HepG2 (cell line): Measurements from ENCODE around the gene CCDC174. TPM values are rescaled to one million over a fixed set of nuclear protein-coding genes. Genes with fewer than 3 reads are reported as not detected.

Source experiments
- ATAC-seq: fragments of 200-7000 bp; cut with Tn5 transposase; 3 replicates; pipeline ENCODE4 v1.9.1; 2020; ENCODE audit warnings: mild to moderate bottlenecking, moderate library complexity
- BruUV-seq: library from RNA; stranded (reverse); fragments of 400-500 nt; replicated peaks from 2 replicates; lab custom pipeline; 2021; lab: Mats Ljungman, UMichigan
- CTCF ChIA-PET: fragments of 300-600 bp; formaldehyde crosslinking; extraction: SDS; loops from one replicate; lab custom pipeline; 2021; ENCODE audit warnings: low total read pairs, inconsistent platforms, low intra/inter-chr PET ratio; lab: Yijun Ruan, JAX
- POLR2A ChIA-PET: fragments of 350-600 bp; sonication (Branson Sonifier 250); formaldehyde crosslinking; loops from one replicate; lab custom pipeline; 2020; ENCODE audit warnings: antibody characterized with exemption, inconsistent platforms; lab: Yijun Ruan, JAX
- DNase-seq: peaks from one replicate; pipeline ENCODE4 v3.0.0-alpha.2; 2015; ENCODE audit warnings: low spot score
- FAIRE-seq: peaks from 3 replicates; lab custom pipeline; 2011; peaks lifted over from hg19 to GRCh38; lab: Jason Lieb, UNC
- H2AFZ ChIP-seq: one replicate; pipeline ENCODE4 v1.6.1; 2011; ENCODE audit warnings: low read length, inconsistent platforms
- H3K27ac ChIP-seq: fragments of 300-600 bp; 3 replicates; pipeline ENCODE4 v1.8.0; 2011; ENCODE audit warnings: mixed run types, mild to moderate bottlenecking, mixed read lengths, low read length, inconsistent platforms; ENCODE audit not compliant: insufficient read depth; ENCODE audit errors: extremely low read length
- H3K27me3 ChIP-seq, 2 experiments: fragments of 200-600 bp in 1 of 2; 2 replicates in 1 of 2; 3 replicates in 1 of 2; pipeline versions ENCODE4 v1.6.0 to v1.8.0; 2011; ENCODE audit warnings: low read length in 2 of 2, mild to moderate bottlenecking in 2 of 2, moderate library complexity in 2 of 2, inconsistent platforms in 1 of 2; ENCODE audit not compliant: insufficient read depth in 2 of 2, control insufficient read depth in 1 of 2
- H3K36me3 ChIP-seq, 2 experiments: fragments of 200-600 bp in 1 of 2; replicated peaks in 1 of 2; 2 replicates in 1 of 2; 3 replicates in 1 of 2; pipeline versions ENCODE4 v1.5.1 to v1.8.0; 2011; ENCODE audit warnings: low read length in 2 of 2, inconsistent platforms in 1 of 2; ENCODE audit not compliant: insufficient read depth in 2 of 2, control insufficient read depth in 1 of 2
- H3K4me1 ChIP-seq: 2 replicates; pipeline ENCODE4 v1.5.1; 2012; ENCODE audit warnings: low read length, inconsistent platforms; ENCODE audit not compliant: insufficient read depth
- H3K4me2 ChIP-seq: 2 replicates; pipeline ENCODE4 v1.6.0; 2011; ENCODE audit warnings: low read depth, low read length, inconsistent platforms
- H3K4me3 ChIP-seq, 3 experiments: fragments of 200-600 bp in 1 of 3; sonication (generic), shearing (Covaris generic) in 1 of 3; replicated peaks in 1 of 3; 2 replicates each; pipeline ENCODE4 v1.5.1; 2011 to 2016; ENCODE audit warnings: low read length in 3 of 3, inconsistent platforms in 2 of 3, low read depth in 2 of 3, mild to moderate bottlenecking in 2 of 3, control low read depth in 1 of 3, mixed read lengths in 1 of 3; ENCODE audit not compliant: insufficient read depth in 1 of 3
- H3K79me2 ChIP-seq: one replicate; pipeline ENCODE4 v1.6.1; 2011; ENCODE audit warnings: low read length, inconsistent platforms; ENCODE audit not compliant: insufficient read depth
- H3K9ac ChIP-seq: 2 replicates; pipeline ENCODE4 v1.6.0; 2011; ENCODE audit warnings: mild to moderate bottlenecking, low read depth, low read length, inconsistent platforms; ENCODE audit not compliant: insufficient read depth
- H3K9me3 ChIP-seq: 2 replicates; pipeline ENCODE4 v1.5.1; 2012; ENCODE audit warnings: mild to moderate bottlenecking, low read length
- H4K20me1 ChIP-seq: 2 replicates; pipeline ENCODE4 v1.6.0; 2011; ENCODE audit warnings: inconsistent platforms, mild to moderate bottlenecking, low read length, moderate library complexity; ENCODE audit not compliant: insufficient read depth
- ATF7-NPFF ChIP-seq: sonication (generic); formaldehyde crosslinking; IDR thresholded peaks from 2 replicates; pipeline ENCODE4 v1.8.1; 2023; ENCODE audit warnings: mild to moderate bottlenecking, low read depth, missing genetic modification reagents, moderate library complexity
- CEBPG ChIP-seq: IDR thresholded peaks from 2 replicates; pipeline ENCODE4 v1.6.1; 2016
- EP300 ChIP-seq, 3 experiments: sonication (generic) in 1 of 3; formaldehyde crosslinking in 1 of 3; IDR thresholded peaks; 2 replicates each; pipeline versions ENCODE4 v1.5.1 to v1.6.1; 2011 to 2020; ENCODE audit warnings: low read depth in 2 of 3, low read length in 2 of 3, borderline replicate concordance in 1 of 3, improper control_type of control experiment in 1 of 3, mild to moderate bottlenecking in 1 of 3, missing genetic modification reagents in 1 of 3, moderate library complexity in 1 of 3
- FOXA1 ChIP-seq, 2 experiments: fragments of 450-650 bp in 1 of 2; sonication (generic) in 1 of 2; formaldehyde crosslinking in 1 of 2; IDR thresholded peaks; 2 replicates each; pipeline versions ENCODE4 v1.4.0 to v1.6.1; 2016 to 2020; ENCODE audit warnings: missing genetic modification reagents in 1 of 2
- GATAD2A ChIP-seq: IDR thresholded peaks from 2 replicates; pipeline ENCODE4 v1.6.1; 2016
- MAFG ChIP-seq: sonication (generic); formaldehyde crosslinking; IDR thresholded peaks from 2 replicates; pipeline ENCODE4 v1.5.1; 2020; ENCODE audit warnings: mild to moderate bottlenecking, missing genetic modification reagents
- NCOA2 ChIP-seq: sonication (generic); formaldehyde crosslinking; IDR thresholded peaks from 2 replicates; pipeline ENCODE4 v1.8.0; 2022; ENCODE audit warnings: inconsistent platforms
- RARA ChIP-seq: IDR thresholded peaks from 2 replicates; pipeline ENCODE4 v1.6.1; 2016; ENCODE audit warnings: missing genetic modification reagents, missing compliant biosample characterization
- SOX13 ChIP-seq, 3 experiments: fragments of 450-650 bp in 1 of 3; sonication (generic) in 1 of 3; formaldehyde crosslinking in 1 of 3; IDR thresholded peaks in 2 of 3; conservative IDR thresholded peaks in 1 of 3; 2 replicates each; pipeline versions ENCODE4 v1.5.0 to v1.6.1; 2016 to 2020; ENCODE audit warnings: antibody characterized with exemption in 1 of 3, mild to moderate bottlenecking in 1 of 3, missing compliant biosample characterization in 1 of 3, missing genetic modification reagents in 1 of 3, moderate library complexity in 1 of 3
- ZFY ChIP-seq: sonication (generic); formaldehyde crosslinking; IDR thresholded peaks from 2 replicates; pipeline ENCODE4 v1.4.0; 2020; ENCODE audit warnings: missing genetic modification reagents
- ZNF749 ChIP-seq: sonication (generic); formaldehyde crosslinking; IDR thresholded peaks from 2 replicates; pipeline ENCODE4 v1.8.0; 2022; ENCODE audit warnings: mild to moderate bottlenecking, missing genetic modification reagents, moderate library complexity, borderline replicate concordance
- WGBS: methylation state at CpG from one replicate; pipeline ENCODE4 v1.1.6; 2017; ENCODE audit warnings: low lambda C conversion rate; 5-methylcytosine and 5-hydroxymethylcytosine counted together
- in situ Hi-C: cut with HindIII; loops from 2 replicates; pipeline ENCODE4 v1.10.0; 2017; ENCODE audit warnings: low pct_unique_long_range_greater_than_20kb; ENCODE audit not compliant: extremely low pct_ligation_motif_present
- intact Hi-C: fragments of 100-400 bp; cut with micrococcal nuclease; formaldehyde crosslinking; loops from one replicate; pipeline ENCODE4 v1.10.0; 2022; ENCODE audit not compliant: unreplicated experiment
- polyA plus RNA-seq, 8 experiments: library from polyadenylated mRNA; depleted of rRNA in 3 of 8; stranded (reverse) in 7 of 8; unstranded in 1 of 8; fragments of >200 nt; fragmentation: Illumina TruSeq in 4 of 8; extraction: Trizol in 4 of 8; gene quantifications; 2 replicates each; pipeline versions ENCODE4 v1.2.1 to v1.2.3, GENCODE V29; 2011 to 2016; ENCODE audit warnings: low read depth in 4 of 8, missing spikeins in 1 of 8, mixed read lengths in 1 of 8; ENCODE audit not compliant: insufficient read depth in 1 of 8
- total RNA-seq, 5 experiments: library from RNA; depleted of rRNA; stranded (reverse); fragments of >200 nt; fragmentation: Illumina TruSeq; extraction: Trizol; gene quantifications; 2 replicates each; pipeline ENCODE4 v1.2.3, GENCODE V29; 2016; ENCODE audit warnings: low read depth in 1 of 5
- TF ChIP-seq, protein P1 (sequence below): IDR thresholded peaks from 2 replicates; pipeline ENCODE4 v1.4.0; 2020; ENCODE audit warnings: mild to moderate bottlenecking, missing genetic modification reagents
- TF ChIP-seq, protein P2 (sequence below): sonication (generic); formaldehyde crosslinking; IDR thresholded peaks from 2 replicates; pipeline ENCODE4 v1.4.0; 2020; ENCODE audit warnings: missing genetic modification reagents, mild to moderate bottlenecking, borderline replicate concordance
- TF ChIP-seq, protein P3 (sequence below): sonication (generic); formaldehyde crosslinking; IDR thresholded peaks from 2 replicates; pipeline ENCODE4 v1.5.0; 2020; ENCODE audit warnings: mild to moderate bottlenecking, missing genetic modification reagents

CCDC174 gene
- total and polyA plus RNA-seq, 2 of the 13 experiments (the other 11 are each of a cell fraction or from before 2014, with no cell fraction given), result 5.4 to 11.0 TPM

DNA sequence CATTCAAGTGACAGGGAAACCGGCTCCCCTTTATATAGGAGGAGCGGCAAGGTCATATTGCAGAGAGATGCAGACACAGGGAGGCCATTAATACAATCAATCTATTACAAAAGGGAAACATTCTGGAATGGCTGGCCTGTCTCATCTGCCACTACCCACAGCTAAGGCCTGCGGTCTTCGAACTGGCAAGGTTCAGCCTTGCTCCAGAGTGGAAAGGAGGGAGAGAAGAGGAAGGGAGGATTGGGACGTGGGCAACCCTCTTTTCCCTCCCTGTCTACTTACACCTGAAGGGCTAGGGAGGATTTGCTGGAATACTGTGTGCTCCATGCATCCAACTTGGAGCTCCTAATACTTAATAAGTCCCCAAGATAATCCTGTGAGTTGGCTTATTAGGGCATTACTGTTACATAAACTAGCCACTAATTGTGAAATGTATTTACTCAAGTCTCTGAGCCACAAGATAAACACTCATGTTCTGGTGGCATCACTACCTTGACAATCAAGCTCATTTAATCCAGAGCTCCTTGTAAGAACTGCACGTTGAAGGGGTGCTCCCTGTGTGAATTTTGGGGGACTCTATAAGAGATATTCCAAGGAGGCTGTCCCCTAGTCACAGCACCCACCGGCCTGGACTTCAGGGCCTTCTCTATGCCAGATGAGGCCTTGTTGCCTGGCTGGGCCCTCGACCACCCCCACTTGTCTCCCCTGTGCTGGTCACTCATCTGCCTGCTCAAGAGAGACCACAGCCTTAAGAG lies 19.7 kb upstream of the CCDC174 start:
- intact Hi-C loops (loop anchor here (2.0 to 5.0 kb wide), 2 partner anchors 149 to 290 kb away; no protein-coding TSS in a partner anchor), in situ Hi-C loops (no loop called here)
- Histone ChIP-seq H3K9ac (0 out of 2 replicates have a peak overlapping the region, but pooled peaks have one; percentile 4), H3K27me3 (peaks cover under 1 to 13% of the 10 kb centered on the region in 2 experiments; a peak in 2 of 5 replicates), H3K4me1 (peaks cover 57% of the 10 kb centered on the region), H3K36me3 (no peaks in the 10 kb centered on the region), H3K4me2 (peak overlapping the region; percentile 64), H3K27ac (peak overlapping the region; percentile 58), H3K79me2 (no peaks in the 10 kb centered on the region), H2AFZ (no peak overlapping the region), H3K4me3 (peak overlapping the region in 1 of 3 experiments; percentile 39; a peak in 1 of 6 replicates), H3K9me3 (peaks cover 6% of the 10 kb centered on the region; the same call in 1 of the 2 replicates), H4K20me1 (no peaks in the 10 kb centered on the region)
- DNase-seq (peak; percentile 21), ATAC-seq (peak; percentile 46), FAIRE-seq (no peak)
- no TSS peak for BruUV-seq
- WGBS, result 22% methylated on average over 6 of the region's 8 CpGs
- POLR2A ChIA-PET, result interaction anchor here (0.9 to 1.7 kb wide), 4 partner anchors 15 to 230 kb away, joined by 3 to 18 read pairs (median 4); partner anchors contain the start of genes CCDC174 and SLC6A6
- CTCF ChIA-PET, result no interaction called here
- TF ChIP-seq ATF7-NPFF (CRISPR knock-in tag) (no peak), FOXA1 (IDR thresholded peaks at IDR 0.05) (no peak), FOXA1 (CRISPR knock-in tag; IDR thresholded peaks at IDR 0.05) (peak; percentile 70), NCOA2 (peak; percentile 6; the same call in 1 of the 2 replicates), SOX13 (IDR thresholded peaks at IDR 0.05) (no peak), SOX13 (CRISPR knock-in tag; conservative IDR thresholded peaks at IDR 0.05 in 1 of 2, IDR thresholded peaks at IDR 0.05 in 1 of 2) (peak in 1 of 2 experiments; percentile 43; a peak in 1 of 4 replicates), CEBPG (CRISPR knock-in tag) (peak; percentile 79), GATAD2A (CRISPR knock-in tag) (peak; percentile 74), MAFG (CRISPR knock-in tag) (no peak), RARA (0 out of 2 replicates have a peak, but pooled peaks have one; percentile 22), ZNF749 (CRISPR knock-in tag) (no peak), EP300 (IDR thresholded peaks at IDR 0.05; ENCODE audit: low read depth in 2 of 2, low read length in 2 of 2) (peak in 1 of 2 experiments; percentile 46; a peak in 1 of 4 replicates), EP300 (CRISPR knock-in tag; IDR thresholded peaks at IDR 0.05; ENCODE audit: borderline replicate concordance) (no peak), ZFY (CRISPR knock-in tag) (0 out of 2 replicates have a peak, but pooled peaks have one; percentile 11)
- TF ChIP-seq, protein P1, sequence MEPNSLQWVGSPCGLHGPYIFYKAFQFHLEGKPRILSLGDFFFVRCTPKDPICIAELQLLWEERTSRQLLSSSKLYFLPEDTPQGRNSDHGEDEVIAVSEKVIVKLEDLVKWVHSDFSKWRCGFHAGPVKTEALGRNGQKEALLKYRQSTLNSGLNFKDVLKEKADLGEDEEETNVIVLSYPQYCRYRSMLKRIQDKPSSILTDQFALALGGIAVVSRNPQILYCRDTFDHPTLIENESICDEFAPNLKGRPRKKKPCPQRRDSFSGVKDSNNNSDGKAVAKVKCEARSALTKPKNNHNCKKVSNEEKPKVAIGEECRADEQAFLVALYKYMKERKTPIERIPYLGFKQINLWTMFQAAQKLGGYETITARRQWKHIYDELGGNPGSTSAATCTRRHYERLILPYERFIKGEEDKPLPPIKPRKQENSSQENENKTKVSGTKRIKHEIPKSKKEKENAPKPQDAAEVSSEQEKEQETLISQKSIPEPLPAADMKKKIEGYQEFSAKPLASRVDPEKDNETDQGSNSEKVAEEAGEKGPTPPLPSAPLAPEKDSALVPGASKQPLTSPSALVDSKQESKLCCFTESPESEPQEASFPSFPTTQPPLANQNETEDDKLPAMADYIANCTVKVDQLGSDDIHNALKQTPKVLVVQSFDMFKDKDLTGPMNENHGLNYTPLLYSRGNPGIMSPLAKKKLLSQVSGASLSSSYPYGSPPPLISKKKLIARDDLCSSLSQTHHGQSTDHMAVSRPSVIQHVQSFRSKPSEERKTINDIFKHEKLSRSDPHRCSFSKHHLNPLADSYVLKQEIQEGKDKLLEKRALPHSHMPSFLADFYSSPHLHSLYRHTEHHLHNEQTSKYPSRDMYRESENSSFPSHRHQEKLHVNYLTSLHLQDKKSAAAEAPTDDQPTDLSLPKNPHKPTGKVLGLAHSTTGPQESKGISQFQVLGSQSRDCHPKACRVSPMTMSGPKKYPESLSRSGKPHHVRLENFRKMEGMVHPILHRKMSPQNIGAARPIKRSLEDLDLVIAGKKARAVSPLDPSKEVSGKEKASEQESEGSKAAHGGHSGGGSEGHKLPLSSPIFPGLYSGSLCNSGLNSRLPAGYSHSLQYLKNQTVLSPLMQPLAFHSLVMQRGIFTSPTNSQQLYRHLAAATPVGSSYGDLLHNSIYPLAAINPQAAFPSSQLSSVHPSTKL (CRISPR knock-in tag), result peak; percentile 71
- TF ChIP-seq, protein P2, sequence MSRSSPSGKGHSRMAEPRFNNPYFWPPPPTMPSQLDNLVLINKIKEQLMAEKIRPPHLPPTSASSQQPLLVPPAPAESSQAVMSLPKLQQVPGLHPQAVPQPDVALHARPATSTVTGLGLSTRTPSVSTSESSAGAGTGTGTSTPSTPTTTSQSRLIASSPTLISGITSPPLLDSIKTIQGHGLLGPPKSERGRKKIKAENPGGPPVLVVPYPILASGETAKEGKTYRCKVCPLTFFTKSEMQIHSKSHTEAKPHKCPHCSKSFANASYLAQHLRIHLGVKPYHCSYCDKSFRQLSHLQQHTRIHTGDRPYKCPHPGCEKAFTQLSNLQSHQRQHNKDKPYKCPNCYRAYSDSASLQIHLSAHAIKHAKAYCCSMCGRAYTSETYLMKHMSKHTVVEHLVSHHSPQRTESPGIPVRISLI (CRISPR knock-in tag), result no peak
- TF ChIP-seq, protein P3, sequence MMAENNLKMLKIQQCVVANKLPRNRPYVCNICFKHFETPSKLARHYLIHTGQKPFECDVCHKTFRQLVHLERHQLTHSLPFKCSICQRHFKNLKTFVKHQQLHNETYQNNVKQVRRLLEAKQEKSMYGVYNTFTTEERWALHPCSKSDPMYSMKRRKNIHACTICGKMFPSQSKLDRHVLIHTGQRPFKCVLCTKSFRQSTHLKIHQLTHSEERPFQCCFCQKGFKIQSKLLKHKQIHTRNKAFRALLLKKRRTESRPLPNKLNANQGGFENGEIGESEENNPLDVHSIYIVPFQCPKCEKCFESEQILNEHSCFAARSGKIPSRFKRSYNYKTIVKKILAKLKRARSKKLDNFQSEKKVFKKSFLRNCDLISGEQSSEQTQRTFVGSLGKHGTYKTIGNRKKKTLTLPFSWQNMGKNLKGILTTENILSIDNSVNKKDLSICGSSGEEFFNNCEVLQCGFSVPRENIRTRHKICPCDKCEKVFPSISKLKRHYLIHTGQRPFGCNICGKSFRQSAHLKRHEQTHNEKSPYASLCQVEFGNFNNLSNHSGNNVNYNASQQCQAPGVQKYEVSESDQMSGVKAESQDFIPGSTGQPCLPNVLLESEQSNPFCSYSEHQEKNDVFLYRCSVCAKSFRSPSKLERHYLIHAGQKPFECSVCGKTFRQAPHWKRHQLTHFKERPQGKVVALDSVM (CRISPR knock-in tag), result no peak
